NCI-H2107 (cell line): Measurements from ENCODE around the gene FCGBP.
"Not testable (repeated sequence)": the region's sequence is repeated elsewhere in the genome, so short reads cannot be mapped to it uniquely, and the experiment has no call there.

ENCODE experiments used
- DNase-seq: peaks from one replicate; lab custom pipeline; 2025; lab: John Stamatoyannopoulos, UW

Gene FCGBP

DNA sequence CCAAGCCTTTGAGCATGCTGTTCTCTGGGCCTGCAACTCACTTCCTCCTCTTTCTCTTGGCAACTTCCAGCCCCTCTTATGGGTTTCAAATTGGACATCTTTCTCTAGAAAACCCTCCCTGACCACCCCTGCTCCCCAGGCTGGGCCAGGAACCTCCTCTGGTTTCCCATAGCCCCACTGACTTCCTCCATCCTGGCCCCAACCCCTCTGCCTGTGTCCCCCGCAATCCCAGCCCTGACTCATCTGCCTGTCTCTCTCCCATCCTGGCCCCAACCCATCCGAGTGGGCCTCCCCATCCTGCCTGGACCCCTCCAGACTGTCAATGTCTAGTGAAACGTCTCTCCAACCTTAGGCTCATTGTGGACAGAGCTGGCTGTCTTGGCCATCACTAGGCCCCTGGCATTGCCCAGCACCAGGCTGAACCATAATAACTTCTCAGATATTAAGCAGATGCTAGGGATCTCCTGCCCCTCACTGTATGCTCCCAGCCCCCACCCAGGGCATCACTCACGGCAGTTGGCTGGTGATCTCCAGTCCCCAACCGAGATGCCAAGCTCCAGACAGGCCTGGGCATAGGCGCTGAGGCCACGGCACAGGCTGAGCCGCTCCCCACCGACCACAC is 16.8 kb downstream of the FCGBP start:
- no peak for DNase-seq

DNA sequence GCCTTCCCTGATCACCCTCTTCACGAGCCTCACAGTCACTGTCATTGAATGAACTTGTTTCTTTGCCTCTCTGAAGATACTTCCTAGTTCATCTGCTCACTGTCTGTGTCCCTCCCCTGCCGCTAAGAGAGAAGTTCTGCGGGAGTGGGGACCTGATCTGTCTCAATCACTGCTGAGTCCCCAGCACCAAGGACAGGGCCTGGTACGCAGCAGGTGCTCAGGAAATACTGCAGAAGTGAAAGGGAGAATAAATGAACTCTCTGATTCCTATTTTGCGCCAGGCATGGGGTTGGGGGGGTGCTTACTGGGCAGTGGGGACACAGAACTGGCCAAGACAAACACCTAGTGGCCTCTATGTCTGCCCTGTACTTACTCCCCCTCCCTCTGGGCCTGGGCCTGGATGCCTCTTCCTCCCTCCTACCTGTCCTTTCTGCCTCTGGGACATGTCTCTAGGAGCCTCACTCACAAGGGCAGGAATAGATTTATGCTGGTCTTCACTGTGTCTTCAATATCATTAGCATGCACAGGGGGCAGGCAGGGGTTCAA is 17.5 kb downstream of the FCGBP start:
- DNase-seq: no peak

DNA sequence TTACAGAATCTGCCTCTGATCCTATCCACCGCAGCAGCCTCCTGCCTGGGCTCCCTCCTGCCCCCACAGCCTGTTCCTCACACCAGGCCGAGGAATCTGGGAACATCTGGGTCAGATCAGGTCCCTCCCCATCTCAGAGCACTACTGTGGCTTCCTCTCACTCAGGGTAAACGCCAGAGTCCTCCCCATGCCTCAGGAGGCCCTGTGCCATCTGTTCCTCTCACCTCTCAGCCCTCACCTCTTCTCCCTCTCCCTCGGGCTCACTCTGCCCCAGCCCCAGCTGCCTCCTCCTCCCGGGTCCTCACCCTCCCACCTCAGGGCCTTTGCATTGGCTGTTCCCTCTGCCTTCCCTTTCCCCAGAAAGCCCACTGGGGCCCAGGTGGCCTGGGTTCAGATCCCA is 18.2 kb downstream of the FCGBP start:
- no peak for DNase-seq

DNA sequence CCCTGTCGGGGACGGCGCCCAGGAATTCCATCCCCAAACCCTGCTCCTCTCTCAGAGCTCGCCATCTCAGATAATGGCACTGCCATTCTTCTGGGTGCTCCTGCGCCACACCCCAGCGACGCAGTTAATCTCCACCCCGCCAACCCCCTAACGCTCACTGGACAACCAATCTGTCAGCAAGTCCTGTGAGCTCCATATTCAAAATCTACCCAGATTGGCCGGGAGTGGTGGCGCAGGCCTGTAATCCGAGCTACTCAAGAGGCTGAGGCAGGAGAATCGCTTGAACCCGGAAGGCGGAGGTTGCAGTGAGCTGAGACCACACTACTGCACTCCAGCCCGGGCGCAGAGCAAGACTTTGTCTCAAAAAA is 18.6 kb downstream of the FCGBP start:
- no peak for DNase-seq

DNA sequence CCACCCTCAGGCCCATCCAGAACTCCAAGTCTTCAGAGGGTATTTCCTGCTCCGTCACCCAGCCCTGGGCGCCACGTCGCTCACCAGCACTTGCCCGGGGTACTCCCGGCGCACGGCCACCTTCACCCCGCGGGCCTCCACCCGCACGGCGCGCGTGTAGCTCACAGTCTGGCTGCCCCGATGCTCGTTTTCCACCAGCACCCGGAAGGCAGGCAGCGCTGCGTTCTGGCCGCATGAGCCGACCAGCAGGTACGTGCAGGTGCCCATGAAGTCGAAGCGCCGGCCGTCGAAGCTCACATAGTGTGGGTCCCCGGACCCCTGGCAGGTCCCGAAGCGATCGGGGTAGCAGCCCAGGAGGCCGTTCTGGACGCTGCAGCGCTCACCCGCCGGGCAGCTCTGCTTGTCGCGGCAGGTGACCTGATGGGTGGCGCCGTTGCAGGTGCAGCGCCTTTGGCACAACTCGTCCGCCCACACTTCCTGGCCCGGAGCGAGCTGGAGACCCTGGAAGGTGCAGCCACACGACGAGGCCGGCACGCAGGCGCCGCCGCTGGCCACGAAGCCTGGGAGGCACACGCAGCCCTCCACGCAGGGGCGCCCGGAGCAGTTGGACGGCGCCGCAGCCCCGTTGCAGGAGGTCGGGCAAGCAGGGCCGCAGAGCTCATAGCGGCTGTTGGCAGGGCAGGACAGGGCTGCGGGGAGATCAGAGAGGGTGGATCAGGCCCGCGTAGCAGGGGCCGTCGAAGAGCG is 19.2 kb downstream of the FCGBP start:
- no peak for DNase-seq

DNA sequence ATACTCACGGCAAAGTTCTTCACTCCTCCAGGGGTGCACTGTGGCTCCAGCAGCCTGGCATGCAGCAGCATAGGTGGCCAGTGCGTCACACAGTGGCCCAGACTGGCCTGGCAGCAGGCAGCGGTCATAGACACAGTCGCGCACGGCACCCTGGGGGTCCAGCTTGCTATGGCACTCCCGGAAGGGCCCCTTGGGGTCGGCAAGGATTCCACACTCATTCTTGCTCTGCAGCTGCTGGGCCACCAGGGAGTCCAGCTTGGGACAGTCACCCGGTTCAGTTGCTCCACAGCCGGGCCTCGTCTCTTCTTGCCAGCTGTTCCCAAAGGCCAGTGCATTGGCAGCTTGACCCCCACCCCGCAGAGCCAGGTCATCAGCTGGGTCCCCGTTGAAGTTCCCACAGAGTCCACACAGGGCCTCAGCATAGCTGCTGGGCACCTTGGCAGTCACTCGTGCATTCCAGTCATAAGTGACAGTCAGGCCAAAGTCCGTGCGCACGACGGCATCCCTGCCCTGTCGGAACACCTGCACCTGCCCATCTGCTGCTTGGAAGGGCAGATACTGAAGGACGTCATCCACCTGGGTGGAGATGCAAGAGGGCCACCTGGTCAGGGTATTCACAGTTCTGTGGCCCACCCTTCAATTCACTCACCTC is 20.6 kb downstream of the FCGBP start:
- DNase-seq: no peak

DNA sequence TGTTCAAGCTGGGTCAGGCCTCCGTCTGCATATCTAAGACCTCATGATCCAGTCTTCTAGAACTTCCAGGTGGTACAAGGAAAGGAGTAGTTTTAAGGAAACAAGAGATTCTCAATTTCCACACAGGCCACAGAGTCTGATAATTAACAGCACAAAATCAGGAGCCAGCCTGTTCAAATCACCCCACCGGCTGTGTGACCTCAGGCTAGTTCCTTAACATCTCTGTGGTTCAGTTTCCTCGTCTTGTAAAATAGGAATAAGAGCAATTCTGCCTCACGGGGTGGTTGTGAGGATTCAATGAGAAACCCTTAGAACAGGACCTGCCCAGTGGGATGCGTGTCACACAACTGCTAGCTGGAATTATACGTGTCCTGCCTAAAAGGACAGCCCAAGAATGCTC is 25.6 kb downstream of the FCGBP start:
- no peak for DNase-seq

DNA sequence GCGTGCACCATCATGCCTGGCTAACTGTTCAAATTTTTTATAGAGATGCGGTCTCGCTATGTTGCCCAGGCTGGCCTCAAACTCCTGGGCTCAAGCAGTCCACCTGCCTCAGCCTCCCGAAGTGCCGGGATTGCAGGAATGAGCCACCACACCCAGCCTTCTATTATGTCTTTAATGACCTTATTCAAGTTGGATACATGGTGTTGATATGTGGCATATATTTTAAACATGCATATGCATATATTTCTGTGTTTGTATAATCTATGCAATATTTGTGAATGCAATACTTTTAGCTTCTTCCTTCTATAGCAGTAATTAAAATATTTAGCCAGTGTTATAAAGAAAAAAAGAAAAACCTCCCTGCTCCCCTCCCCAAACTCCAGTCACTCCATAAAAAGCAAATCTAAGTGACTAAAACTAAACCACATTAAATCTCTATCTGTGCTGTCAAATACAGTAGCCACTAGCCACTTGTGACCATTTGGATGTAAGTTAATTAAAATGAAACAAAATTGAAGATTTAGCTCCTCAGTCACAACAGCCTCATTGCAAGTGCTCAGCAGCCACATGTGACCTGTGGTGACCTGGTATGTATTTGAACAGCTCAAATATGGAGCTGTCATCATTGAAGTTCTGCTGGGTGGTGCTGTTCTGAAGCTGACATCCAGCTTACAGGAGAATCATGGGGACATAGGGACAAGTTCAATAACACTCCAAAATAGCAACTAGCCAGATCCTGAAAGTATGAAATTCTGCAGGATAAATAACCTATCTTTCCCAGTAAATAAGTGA is 27.4 kb downstream of the FCGBP start:
- DNase-seq: no peak

DNA sequence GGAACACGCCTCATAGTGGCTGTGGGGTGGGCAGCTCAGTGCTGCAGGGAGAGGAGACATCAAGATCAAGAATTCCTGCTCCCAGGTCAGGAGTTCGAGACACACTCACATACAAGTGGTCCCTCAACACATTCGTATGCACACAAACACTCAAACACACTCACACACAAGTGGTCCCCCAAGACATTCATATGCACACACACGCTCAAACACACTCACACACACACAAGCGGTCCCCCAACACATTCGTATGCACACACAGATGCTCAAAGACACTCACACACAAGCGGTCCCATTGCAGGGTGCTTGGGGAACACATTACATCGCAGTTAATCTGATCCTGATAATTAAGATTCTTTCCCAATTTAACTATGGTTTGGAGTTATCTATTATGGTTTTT is 28.2 kb downstream of the FCGBP start:
- no peak for DNase-seq

DNA sequence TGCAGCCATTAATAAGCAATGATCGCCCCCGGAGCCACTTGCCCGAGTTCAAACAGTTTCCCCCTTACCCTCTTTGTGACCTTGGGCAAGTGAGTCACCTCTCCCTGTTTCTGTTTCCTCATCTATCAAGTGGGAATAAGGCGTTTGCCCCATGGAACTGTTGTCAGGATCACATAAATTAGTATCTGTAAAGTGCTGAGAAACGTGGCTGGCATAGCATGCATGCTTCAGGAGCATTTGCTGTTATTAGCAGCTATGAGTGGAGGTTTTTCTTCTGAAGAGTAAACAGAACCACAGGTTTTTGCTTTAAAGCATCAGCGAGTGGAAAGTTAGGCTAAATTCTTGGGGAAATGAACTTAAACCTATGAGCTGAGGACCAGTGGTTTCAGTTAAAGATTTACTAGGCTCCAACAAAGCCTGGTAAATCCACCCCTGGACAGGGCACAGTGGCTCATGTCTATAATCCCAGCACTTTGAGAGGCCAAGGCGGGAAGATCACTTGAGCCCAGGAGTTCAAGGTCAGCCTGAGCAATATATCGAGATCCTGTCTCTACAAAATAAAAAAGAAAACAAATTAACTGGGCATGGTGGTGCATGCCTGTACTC is 30.8 kb downstream of the FCGBP start:
- DNase-seq: not testable (repeated sequence)

DNA sequence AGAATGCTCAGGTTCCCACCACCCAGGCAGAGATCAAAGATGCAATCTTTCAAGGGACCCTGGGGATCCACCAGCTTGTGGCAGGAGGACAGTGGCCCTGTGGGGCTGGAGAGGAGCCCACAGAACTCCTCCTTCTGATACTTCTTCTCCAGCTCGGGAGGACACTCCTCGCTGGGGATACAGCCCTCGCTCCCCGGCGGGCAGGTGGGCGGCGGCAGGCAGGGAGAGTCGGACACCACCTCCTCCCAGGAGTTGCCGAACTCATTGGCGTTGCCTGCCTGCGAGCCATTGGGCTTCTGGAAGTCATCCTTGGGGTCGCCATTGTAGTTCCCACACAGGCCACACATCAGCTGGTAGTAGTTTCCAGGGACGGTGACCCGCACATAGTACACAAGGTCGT is 32.1 kb downstream of the FCGBP start:
- not testable (repeated sequence) for DNase-seq

DNA sequence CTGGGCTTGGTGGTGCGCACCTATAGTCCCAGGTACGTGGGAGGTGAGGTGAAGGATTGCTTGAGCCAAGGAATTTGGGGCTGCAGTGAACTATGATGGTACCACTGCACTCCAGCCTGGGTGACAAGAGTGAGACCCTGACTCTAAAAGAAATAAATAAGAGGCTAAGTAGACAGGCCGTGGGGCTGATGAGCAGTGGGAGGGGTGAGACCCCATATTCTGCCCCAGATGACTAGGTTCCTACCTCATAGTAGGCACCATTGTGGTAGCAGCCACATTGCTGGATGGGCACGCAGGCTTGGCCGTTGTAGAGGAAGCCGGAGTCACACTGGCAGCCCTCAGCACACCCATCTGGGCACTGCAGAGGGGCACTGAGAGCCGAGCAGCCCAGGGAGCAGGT is 32.8 kb downstream of the FCGBP start:
- not testable (repeated sequence) for DNase-seq

DNA sequence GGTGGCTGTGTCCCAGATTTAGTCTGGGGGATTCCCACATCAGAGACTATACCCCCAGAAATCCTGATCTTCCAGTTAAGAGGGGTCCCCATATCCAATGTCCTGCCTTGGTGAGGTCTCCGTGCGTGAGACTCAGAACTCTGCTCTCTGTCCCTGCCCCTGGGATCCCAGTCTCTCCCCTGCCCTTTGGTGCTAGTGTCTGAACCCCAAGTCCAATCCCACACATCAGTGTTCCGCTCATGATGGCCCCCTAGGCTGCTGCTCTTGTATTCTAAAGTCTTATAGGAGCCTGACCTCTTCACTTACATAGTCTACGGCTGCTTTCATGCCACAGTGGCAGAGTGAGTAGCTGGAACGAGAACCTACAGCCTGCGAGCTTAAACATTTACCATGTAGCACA is 35.6 kb downstream of the FCGBP start:
- DNase-seq: not testable (repeated sequence)

DNA sequence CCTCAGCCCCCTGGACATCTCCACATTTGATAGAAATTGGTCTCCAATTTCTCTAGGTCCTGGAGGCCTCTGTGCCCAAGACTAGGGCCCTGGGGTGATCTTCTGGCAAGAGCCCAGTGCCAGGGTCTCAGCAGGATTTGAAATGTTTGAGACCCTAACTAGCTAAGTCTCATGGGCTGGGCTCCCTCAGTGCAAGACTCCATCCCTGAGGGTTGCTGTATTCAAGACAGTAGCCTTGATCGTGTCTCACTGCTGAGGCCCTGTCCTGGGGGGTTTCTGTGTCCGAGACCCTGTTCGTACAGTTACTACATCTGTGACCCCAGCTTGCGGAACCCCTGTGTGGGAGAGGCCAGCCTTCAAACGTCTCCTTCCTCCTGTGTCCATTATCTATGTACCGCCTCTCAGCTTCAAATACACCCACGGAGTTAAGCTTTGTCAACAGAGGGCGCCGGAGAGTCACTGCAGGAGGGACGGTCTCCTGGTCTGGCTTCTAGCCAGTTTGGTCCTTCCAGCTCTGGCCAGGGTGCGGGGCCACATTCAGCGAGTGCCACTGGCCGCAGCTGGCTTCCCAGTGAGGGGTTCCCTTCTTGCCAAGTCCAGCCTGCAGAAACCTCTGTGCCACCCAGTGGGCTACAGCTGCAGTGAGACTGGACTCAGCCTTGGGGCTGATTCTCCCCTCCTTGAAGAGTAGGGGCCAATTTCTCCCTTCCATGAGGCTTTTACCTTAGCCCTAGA is 36.8 kb downstream of the FCGBP start:
- not testable (repeated sequence) for DNase-seq

DNA sequence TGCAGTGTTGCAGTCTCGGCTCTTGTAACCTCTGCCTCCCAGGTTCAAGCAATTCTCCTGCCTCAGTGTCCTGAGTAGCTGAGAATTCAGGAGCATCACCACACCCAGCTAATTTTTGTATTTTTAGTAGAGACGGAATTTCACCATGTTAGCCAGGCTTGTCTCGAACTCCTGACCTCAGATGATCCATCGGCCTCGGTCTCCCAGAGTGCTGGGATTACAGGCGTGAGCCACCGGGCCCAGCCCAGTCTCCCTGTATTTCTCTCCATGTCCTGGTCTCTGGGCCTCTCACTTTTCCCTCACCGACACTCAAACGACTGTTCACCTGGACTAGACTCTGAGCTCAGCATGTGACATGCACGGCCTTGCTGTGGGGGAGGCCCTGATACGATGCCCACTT is 39.3 kb downstream of the FCGBP start:
- not testable (repeated sequence) for DNase-seq

DNA sequence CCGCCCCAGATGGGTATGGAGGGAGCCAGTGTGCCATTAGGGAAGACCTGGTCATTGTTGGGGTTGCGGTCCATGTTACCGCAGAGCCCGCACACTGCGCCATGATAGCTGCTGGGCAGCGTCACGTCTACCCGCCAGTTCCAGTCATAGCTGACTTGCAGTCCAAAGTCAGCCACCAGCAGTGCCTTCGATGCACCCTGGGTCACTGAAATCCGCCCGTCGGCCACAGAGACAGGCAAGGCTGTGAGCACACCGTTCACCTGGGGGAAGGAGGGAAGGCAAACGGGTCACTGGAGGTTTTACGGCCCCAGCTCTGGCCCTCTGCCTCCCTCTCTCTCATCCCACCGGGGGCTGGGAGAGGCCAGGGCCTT is 40.2 kb downstream of the FCGBP start:
- not testable (repeated sequence) for DNase-seq

DNA sequence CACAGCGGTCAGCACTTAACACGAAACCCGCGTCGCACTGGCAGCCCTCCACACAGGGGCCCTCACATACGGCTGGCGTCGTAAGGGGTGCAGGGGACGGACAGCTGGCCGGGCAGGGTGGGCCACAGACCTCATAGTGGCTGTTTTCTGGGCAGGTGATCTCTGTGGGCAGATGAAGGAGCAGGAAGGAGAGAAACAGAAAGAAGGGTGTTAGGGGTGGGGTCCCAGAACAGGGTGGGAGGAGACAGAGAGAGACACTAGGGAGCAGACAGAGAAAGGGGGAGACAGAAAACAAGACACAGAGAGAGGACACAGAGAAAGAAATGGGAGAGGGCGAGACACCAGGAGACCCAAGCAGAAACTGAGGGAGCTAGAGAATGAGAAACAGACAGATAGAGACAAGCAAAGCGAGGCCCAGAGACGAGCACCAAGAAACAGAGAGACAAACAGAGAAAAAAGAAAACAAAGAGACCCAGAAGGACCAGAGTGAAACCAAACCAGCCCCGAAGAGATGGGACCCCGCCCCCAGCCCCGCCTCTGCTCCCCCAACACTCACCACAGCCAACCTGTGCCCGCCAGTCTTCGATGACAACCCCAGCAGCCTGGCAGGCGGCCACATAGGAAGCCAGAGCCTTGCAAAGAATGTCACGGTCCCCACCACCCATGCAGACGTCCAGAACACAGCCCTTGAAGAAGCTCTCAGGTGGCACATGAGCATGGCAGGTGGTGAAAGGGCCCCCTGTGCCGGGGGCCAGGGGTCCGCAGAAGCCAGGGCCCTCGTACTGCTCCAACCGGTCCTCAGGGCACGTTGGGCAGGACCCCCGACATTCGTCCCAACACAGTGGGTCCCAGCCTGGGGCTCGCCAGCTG is 40.8 kb downstream of the FCGBP start:
- not testable (repeated sequence) for DNase-seq

DNA sequence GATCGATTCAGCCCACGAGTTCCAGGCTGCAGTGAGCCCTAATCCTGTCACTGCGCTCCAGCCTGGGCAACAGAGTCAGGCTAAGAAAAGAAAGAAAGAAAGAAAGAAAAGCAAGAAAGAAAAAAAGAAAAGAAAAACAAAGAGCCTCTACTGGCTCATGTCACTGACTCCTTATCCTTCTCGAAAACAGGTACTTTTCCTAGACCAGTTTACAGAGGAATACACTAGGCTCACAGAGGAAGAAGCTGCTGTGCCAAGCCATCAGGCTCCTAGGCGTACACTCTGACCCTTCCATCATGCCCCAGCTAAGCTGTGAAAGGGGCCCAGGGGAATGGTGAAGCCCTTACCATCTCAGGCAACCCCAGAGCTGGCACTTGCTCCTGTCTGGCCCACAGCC is 41.9 kb downstream of the FCGBP start:
- not testable (repeated sequence) for DNase-seq

DNA sequence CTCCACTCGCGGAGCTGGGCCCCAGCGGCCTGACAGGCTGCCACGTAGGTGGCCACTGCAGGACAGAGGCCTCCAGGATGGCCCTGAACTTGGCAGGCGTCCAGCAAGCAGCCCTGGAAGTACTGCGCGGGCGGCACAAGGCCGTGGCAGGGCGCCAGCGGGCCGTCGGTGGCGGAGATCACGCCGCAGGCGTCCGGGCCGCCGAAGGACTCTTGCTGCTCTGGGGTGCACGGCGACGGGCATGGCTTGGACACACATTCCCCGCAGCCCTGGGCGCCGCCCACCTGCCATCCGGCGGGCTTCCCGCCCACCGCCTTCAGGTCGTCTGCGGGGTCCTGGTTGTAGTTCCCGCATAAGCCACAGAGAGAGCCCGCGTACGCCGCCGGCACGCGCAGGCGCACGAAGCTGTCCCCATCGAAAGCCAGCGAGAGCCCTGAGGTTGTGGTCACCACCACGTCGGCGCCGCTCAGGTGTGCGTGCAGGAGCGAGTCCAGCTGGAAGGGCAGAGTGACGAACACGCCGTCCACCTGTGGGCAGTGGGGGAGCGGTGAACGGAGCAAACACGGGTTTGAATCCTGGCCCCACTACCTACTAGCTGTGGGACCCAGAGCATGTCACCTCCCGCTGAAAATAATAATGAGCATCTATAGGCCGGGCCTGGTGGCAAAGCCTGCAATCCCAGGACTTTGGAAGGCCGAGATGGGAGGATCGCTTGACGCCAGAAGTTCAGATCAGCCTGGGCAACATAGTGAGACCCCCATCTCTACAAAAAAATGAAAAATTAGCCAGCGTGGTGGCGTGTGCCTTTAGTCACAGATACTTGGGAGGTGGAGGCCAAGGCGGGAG is 42.6 kb downstream of the FCGBP start:
- DNase-seq: not testable (repeated sequence)
